HG02798 (cell line): ENCODE results near the gene ASIC1.
"Not testable (repeated sequence)": the region's sequence is repeated elsewhere in the genome, so short reads cannot be mapped to it uniquely, and the experiment has no call there.

Experiments used
- ATAC-seq: cut with Tn5 transposase; IDR thresholded peaks from one replicate; pipeline ENCODE4 v1.9.1; 2021; ENCODE audit warnings: mild to moderate bottlenecking; ENCODE audit not compliant: unreplicated experiment, poor library complexity

The ASIC1 gene

DNA sequence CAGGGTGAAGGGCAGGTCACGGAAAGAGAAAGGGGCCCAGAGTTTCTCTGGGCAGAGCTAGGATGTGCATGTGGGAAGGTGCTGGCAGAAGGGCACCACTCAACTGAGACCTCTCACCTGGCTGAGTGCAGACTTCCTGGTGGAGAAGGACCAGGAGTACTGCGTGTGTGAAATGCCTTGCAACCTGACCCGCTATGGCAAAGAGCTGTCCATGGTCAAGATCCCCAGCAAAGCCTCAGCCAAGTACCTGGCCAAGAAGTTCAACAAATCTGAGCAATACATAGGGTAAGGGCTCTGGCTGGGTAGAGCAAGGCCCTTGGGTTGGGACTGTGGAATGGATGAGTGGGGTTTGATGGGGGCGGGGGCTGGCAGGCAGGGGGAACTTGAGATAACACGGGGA, 22.4 kb downstream of the ASIC1 start:
- no peak for ATAC-seq

DNA sequence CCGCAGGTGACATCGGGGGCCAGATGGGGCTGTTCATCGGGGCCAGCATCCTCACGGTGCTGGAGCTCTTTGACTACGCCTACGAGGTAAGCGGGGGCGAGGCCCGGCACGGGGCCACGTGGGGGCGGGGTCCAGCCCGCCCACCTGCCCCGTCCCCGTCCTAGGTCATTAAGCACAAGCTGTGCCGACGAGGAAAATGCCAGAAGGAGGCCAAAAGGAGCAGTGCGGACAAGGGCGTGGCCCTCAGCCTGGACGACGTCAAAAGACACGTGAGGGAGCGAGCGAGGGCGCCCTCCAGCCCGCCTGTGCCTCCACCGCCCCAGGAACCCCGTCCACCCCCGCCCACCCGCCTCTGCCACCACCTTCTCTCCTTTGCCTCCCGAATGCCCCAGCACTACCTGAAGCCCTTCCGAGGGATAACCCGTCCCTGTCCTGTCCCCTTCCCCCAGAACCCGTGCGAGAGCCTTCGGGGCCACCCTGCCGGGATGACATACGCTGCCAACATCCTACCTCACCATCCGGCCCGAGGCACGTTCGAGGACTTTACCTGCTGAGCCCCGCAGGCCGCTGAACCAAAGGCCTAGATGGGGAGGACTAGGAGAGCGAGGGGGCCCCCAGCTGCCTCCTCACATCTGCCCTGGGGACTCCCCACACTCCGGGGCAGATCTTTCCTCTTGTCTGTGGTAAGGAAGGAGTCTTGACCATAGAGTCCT, 23.9 kb downstream of the ASIC1 start:
- no peak for ATAC-seq

DNA sequence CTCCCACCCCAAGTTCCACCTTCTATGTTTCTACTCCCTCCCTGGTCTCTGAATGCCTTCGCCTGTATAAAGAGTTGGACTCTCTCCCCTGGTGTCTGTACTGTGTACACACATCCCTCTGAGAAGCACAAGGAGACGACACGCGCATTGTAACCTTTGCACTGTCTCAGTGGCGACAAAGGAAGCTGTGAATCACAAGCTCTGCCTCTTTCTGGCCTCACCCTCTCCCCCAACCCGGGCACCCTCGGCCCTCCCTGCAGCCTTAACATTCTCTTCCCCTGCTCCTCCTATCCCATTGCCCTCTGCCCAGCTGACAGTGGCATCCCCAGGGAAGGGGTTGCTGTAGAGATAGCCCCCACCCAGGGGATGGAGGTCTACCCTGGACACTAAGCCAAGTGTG, 25.2 kb downstream of the ASIC1 start:
- no peak for ATAC-seq

DNA sequence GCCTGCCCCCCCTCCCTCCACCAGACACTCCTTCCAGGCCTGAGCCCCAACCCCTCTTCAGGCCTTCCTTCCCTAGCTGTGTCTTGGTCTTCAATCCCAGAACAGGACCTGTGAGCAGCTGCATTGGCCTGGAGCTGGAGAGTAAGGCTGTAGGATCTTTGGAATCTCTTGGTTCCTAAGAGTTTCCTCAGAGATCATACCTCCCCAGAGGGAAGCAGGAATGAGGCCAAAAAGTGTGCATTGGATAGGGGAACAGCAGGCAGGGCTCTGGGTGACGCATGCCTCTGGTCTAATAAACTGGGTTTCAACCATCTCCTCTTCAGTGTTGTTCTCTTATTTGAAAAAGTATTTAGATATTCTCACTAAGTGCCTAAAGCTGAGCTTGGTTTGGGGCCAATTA, 25.9 kb downstream of the ASIC1 start:
- ATAC-seq: no peak

DNA sequence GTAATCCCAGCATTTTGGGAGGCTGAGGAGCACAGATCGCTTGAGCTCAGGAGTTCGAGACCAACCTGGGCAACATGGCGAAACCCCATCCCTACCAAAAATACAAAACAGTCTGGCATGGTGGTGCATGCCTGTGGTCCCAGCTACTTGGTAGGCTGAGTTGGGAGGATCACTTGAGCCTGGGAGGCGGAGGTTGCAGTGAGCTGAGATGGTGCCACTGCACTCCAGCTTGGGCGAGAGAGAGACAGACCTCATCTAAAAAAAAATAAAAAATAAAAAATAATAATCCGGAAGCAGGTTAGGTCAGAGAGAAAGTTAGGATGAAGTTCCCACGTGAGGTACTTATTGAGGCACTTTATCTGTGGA, 27.0 kb downstream of the ASIC1 start:
- not testable (repeated sequence) for ATAC-seq

DNA sequence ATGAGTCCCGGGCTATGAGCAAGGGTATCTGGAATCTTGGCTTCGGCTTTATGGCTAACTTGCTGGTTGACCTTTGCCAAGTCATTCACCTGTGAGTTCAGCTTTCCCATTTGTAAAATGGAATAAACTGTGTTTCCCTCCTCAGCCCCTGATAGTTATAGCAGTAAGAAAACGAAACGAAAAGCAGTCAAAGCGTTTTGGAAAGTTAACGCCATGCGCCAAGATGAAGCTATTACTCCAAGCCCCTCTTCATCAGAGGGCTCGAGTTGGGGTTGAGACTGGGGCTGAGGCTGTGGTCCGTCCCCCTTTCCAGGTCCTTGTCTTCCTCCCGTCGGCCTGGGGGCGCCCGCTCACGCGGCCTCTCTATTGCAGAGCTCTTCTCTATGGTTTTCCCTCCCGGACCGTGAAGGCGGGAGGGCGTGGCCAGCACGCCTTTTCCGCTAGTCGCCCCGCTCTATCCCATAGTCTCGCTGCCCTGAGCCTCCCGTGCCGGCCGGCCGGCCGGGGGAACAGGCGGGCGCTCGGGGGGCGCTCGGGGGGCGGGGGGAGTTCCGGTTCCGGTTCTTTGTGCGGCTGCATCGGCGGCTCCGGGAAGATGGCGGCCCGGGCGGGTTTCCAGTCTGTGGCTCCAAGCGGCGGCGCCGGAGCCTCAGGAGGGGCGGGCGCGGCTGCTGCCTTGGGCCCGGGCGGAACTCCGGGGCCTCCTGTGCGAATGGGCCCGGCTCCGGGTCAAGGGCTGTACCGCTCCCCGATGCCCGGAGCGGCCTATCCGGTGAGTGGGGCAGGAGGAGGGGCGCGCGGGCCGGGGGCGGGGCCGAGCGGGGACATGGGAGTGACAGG, 27.6 kb downstream of the ASIC1 start, which contains the start of gene SMARCD1:
Gene SMARCD1 (plus strand): TSS at position 568 of the 840 bp plus-strand sequence. CDS start 28 bp downstream, at position 596.
- peak; percentile 93 for ATAC-seq

DNA sequence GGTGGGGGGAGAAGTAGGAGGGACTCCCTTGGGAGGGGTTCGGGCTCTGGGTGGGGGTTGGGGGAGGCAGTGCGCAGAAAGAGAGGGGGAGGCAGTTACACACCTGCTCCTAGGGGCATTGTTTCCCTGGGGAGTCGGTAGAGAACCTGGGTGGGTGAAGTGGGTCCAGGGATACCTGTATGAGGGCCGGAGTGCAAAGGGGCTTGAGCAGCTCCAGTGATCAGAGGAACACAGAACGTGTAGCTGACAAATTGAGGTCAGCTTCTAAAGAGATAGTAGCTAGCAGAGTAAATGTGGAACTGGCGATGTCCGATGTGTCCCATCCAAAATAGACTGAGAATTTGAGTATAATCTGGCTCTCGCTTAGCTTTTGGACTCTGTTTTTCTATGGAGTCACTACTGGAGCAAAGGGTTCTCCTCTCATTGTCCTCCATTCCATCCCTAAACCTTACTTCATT, 28.2 kb downstream of the ASIC1 start:
- ATAC-seq: no peak

DNA sequence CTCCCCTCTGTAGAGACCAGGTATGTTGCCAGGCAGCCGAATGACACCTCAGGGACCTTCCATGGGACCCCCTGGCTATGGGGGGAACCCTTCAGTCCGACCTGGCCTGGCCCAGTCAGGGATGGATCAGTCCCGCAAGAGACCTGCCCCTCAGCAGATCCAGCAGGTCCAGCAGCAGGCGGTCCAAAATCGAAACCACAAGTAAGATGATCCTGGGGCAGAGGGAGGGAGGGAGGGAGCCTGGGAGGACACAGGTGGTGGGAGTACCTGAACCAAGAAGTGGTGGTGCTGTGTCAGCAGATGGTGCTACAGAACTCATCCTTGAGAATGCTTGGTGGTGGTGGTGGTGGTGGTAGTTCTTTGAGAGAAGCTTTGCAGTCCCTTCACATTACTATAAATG, 28.8 kb downstream of the ASIC1 start:
- no peak for ATAC-seq

DNA sequence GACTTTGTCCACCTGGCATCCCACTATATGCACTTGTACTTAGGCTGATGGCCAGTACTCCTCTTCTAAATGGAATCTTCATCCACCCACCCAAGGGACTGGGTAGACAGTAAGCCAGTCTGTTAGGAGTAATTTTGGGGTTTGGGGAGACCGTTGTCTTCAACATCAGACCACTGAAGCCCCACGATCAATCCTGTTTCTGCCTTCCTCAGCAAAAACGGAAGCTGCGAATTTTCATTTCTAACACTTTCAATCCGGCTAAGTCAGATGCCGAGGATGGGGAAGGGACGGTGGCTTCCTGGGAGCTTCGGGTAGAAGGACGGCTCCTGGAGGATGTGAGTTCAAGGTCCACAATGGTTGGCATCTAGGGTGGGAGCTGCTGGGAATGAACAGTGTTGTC, 29.8 kb downstream of the ASIC1 start:
- ATAC-seq: no peak

DNA sequence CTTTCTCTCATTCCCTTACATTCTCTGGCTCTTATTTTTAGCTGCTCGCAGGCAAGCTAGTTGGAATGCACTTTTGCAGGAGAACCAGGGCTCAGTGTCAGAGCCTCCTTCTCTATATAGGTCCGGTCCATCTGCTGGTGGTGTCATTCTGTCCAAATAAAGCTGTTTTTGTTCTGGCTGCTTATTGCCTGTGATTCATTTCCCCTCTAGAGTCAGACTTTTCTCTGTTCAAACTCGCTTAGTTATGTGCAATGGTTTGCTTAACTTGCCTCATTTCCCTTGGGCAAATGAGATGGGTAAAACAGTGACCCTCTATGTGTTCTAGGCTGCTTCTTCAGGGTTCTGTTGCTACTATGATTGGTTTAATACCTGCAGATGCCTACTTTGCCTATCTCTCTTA, 30.6 kb downstream of the ASIC1 start:
- ATAC-seq: no peak

DNA sequence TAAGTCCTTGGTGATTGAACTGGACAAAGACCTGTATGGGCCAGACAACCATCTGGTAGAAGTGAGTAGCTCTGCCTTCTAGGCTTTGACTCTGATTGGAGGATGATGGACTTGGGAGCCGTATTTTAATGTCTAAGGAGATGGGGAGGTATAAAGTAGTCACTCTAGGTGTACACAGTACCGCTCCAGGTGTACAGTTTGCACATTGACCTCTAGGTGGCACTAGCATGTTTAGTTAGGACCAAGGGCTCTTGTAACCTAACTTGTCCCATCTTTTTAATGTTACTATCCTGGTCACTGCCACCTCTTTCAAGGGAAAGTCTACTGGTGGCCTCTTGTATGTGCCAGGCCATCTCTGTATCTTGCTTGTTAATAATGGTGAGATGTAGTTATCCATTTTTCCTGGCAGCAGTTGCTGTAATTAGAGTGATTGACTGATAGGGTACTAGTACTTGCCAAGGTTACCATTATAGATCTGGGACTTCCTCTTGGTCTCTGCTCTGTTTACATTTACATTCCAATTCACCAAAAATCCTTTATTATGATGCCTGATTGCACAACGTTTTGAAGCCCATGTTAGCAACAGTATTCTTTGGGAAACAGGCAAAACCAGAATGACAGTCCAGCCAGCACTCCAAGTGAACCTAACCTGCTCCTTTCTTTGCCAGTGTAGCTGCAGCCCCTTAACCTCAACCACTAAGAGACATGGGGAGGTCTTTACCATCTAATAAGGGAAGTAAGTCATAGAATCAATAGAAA, 31.4 kb downstream of the ASIC1 start:
- no peak for ATAC-seq

DNA sequence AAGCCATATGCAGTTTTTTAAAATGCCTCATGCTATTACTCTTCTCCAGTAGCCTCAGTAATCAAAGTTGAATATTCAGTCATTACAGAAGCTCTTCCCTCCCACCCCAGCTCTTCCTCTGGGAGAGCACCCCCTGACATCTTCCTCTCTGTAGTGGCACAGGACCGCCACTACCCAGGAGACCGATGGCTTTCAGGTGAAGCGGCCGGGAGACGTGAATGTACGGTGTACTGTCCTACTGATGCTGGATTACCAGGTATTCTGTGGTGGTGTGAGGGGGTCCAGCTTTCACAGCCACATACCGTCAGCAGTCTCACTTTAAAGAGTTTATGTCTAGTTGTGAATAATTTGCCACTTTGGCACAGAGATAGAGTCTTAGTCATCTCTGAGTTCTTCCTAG, 32.3 kb downstream of the ASIC1 start:
- ATAC-seq: no peak

DNA sequence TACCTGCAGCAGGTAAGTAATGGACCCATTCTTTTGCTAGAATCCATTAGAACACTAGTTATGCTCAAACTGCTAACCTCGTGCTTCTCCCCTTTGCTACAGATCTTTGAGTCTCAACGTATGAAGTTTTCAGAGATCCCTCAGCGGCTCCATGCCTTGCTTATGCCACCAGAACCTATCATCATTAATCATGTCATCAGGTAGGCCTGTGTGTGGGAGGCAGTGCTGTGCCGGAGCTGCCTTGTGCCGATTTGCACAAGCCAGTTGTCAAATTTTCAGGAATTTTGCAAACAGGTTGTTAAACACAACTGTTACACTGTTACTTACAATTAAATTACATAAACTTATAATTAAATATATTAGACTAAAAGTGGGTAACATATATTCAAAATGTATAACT, 33.0 kb downstream of the ASIC1 start:
- ATAC-seq: no peak

DNA sequence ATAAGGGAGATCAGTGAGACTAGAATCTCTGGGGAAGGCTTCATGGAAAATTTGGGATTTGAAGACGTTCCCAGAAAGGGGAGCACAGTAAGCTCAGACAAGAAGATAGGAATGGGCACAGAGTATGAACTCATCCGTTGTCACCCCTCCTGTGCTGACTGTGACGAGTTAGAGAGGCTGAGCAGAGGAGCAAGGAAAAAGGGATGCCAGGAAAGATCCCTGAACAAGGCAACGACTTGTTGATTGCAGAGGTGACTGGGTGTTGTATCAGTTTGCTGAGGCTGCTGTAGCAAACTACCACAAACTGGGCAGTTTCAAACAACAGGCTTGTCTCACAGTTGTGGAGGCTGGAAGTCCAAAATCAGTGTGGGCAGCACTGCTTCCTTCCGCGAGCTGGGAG, 40.6 kb downstream of the ASIC1 start:
- no peak for ATAC-seq

DNA sequence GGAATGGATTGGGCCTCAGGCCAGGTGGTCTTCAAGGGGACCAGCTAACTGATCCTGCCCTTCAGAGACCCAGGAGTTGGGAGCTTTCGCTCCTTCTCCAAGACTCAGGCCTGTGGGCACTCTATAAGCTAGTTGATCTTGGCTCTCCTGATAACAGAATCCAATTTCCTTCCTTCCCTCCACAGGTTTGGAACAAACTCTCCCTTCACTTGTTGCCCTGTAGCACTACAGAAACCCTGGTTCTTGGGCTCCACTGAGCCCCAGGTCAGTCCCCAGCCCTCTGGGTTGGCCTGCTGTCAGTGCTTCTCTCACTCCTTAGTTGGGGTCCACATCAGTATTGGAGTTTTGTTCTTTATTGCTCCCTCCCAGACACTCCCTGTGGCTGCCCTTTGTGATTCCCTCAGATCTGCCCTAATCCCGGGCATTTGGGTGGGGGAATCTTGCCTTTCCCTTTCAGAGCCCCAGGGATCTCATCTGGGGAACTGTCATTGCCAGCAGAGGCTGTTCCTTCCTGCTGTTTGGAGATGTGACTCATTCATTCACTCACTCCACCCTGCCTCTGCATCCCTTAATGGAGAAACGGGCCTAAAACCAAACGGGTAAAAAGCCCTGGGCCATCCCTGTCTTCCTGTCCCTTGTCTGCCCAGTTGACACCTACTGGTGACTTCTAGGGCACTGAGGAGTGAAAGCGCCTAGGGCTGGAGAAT, 42.1 kb downstream of the ASIC1 start:
- no peak for ATAC-seq

DNA sequence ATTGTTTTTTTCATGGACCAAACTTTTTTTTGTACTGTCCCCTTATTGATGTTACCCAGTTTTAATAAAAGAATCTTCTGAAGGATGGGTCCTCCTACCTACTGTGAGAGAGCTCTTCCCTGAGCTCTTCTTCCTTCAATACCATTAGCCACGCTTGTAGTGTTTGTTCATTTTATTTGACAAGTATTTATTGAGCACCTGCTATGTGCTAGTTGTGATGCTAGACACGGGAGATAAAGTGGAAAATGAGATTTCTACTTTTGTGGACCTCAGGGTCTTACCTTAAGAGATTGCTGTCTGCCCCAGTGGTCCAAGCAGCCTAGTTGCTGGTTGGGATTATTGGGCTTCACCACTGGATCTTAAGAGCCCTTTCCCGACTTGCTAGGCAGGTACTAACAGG, 43.2 kb downstream of the ASIC1 start:
- no peak for ATAC-seq

DNA sequence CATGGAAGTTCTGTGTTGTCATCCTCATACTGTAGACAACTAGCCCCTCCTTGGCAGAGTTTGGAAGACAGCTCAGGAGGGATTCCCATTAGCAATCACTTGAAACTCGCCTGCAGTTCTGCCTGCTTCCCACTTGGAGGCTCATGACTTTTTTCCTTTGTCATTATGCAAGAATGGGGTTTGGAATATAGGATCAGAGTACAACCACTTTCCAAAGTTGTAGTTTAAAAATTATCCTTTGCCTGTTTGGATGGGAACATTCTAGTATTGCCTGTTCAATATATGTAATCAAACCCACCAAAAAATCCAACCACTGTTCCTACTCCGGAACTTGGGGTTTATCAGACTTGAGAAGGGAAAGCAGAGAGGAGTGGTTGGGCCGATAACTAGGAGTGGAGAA, 44.3 kb downstream of the ASIC1 start:
- no peak for ATAC-seq

DNA sequence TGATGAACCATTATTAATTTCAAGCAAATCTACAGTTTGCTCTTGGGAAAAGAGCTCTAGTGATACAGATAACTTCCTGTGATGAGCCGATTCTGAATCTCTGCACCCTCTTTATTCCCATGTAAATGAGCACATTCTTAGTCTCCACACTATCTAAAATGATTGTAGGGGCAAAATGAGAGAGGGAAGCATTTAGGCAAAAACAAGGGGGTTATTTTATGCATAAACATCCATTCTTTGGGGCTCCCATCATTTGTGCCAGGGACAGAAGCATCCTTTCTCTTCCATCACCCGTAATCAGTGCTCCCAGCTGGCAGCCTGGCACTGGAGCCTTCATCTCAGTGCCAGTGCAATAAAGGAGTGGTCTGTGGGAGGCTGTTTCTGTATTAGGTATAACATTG, 44.7 kb downstream of the ASIC1 start:
- no peak for ATAC-seq

DNA sequence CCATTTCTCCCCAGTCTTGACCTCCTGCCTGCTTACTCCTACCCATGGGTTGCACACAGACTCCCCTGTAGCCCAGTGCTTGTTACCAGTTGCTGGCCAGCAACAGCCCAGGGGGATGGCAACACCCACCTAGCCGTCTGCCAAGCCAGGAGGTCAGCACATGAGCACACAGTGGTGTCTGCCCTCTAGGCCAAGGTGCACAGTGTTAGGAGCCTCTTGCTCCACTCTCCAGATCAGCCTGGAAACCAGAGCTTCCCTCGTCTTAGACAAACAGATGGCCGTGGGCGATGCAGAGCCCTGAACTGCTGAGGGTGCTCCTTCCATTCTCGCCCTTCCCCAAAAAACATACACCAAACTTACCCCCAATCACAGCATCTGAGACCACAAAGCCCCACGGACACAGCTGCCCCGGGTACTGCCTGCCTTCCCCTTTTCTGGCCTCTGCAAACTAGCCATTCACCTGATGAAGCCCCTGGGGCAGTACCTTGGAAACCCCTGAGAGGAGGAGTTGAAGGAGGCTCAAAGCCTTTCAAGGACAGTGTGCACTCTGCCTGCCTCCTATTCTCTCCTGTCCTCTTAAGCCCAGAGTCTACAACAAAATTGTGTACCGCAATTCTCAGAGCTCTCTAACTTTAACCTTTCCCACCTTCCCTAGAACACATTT, 45.4 kb downstream of the ASIC1 start:
- ATAC-seq: no peak

DNA sequence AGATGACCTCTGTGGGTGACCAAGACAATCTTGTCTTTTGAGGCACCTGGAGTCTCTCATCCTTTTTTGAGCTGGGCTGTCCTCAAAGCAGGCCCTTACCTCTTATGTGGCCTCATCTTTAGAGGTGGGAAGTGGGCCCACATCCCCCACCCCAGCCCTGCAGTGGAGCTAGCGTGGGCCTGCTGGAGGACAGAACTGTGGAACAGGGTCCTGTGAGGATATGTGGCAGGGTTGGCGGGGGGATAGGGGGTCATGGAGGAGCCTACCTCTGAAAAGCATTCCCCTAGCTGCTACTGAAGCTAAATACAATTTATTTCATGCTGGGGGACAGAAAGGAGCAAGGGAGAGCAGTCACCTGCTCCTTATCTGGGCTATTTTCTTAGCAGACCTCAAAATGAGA, 46.0 kb downstream of the ASIC1 start:
- ATAC-seq: no peak
